AG09319 (cell line): ENCODE results near the gene MYOM1.

ENCODE experiments used
- DNase-seq: peaks from one replicate; pipeline ENCODE4 v3.0.0-alpha.2; 2010; ENCODE audit warnings: low read depth; ENCODE audit errors: extremely low read depth
- CTCF ChIP-seq: IDR thresholded peaks from 2 replicates; pipeline ENCODE4 v1.5.1; 2011; ENCODE audit warnings: low read depth, mild to moderate bottlenecking, inconsistent platforms, low read length, moderate library complexity

Gene MYOM1

GRCh38 chr18:3147935-3148554 lies 71.7 kb downstream of the MYOM1 start:
- DNase-seq = no peak
- TF ChIP-seq CTCF = no peak

- no peak for DNase-seq
- no peak for TF ChIP-seq CTCF
These were observed 78.7 kb downstream of the MYOM1 start for GRCh38 chr18:3140986-3141639.

GRCh38 chr18:3140342-3140741 lies 79.4 kb downstream of the MYOM1 start:
- no peak for DNase-seq
- no peak for TF ChIP-seq CTCF

GRCh38 chr18:3139406-3139805 lies 80.4 kb downstream of the MYOM1 start:
- no peak for TF ChIP-seq CTCF
- no peak for DNase-seq

GRCh38 chr18:3138274-3138975 lies 81.3 kb downstream of the MYOM1 start:
- no peak for DNase-seq

GRCh38 chr18:3135536-3135935 lies 84.2 kb downstream of the MYOM1 start:
- no peak for DNase-seq

More at GRCh38 chr18:3138274-3138975, 81.3 kb downstream of the MYOM1 start:
- TF ChIP-seq CTCF = no peak

More at GRCh38 chr18:3135536-3135935, 84.2 kb downstream of the MYOM1 start:
- no peak for TF ChIP-seq CTCF
